Measurements from ENCODE around the gene CD2.

Gene CD2

GRCh38 chr1:116766616-116767469 is 12.6 kb downstream of the CD2 start:
- no peaks in the 10 kb centered on the region for H3K4me1 ChIP-seq
- no peaks in the 10 kb centered on the region for H3K9me3 ChIP-seq
- no peak for TF ChIP-seq CTCF (IDR thresholded peaks at IDR 0.05)
- no peaks in the 10 kb centered on the region for H3K27me3 ChIP-seq
- DNase-seq, result no peak
- intact Hi-C loops (cut with DNase I; ENCODE audit: low total_unique reads), result no loop called here
- no peaks in the 10 kb centered on the region for H3K36me3 ChIP-seq
- no peak overlapping the region for H3K4me3 ChIP-seq
- H3K27ac ChIP-seq, result no peak overlapping the region

GRCh38 chr1:116767782-116768382 is 13.7 kb downstream of the CD2 start:
- H3K27me3 ChIP-seq, result no peaks in the 10 kb centered on the region
- DNase-seq, result no peak
- no peak overlapping the region for H3K27ac ChIP-seq
- H3K4me3 ChIP-seq, result no peak overlapping the region
- intact Hi-C loops (cut with DNase I; ENCODE audit: low total_unique reads), result no loop called here
- TF ChIP-seq CTCF (IDR thresholded peaks at IDR 0.05), result no peak
- H3K36me3 ChIP-seq, result no peaks in the 10 kb centered on the region
- H3K4me1 ChIP-seq, result no peaks in the 10 kb centered on the region
- H3K9me3 ChIP-seq, result no peaks in the 10 kb centered on the region

- DNase-seq, result no peak
- Histone ChIP-seq H3K36me3 (no peaks in the 10 kb centered on the region), H3K27me3 (no peaks in the 10 kb centered on the region), H3K27ac (no peak overlapping the region), H3K9me3 (no peaks in the 10 kb centered on the region), H3K4me1 (no peaks in the 10 kb centered on the region), H3K4me3 (no peak overlapping the region)
- TF ChIP-seq CTCF (IDR thresholded peaks at IDR 0.05), result no peak
- intact Hi-C loops (cut with DNase I; ENCODE audit: low total_unique reads), result no loop called here
Observed at GRCh38 chr1:116768416-116769103, 14.3 kb downstream of the CD2 start.

GRCh38 chr1:116769104-116769452 is 14.8 kb downstream of the CD2 start:
- Histone ChIP-seq H3K4me3 (no peak overlapping the region), H3K36me3 (no peaks in the 10 kb centered on the region), H3K4me1 (no peaks in the 10 kb centered on the region), H3K27me3 (no peaks in the 10 kb centered on the region), H3K9me3 (no peaks in the 10 kb centered on the region), H3K27ac (no peak overlapping the region)
- no peak for DNase-seq
- TF ChIP-seq CTCF (IDR thresholded peaks at IDR 0.05), result no peak
- intact Hi-C loops (cut with DNase I; ENCODE audit: low total_unique reads), result no loop called here

- TF ChIP-seq CTCF (IDR thresholded peaks at IDR 0.05), result no peak
- Histone ChIP-seq H3K36me3 (no peaks in the 10 kb centered on the region), H3K4me1 (no peaks in the 10 kb centered on the region), H3K27me3 (no peaks in the 10 kb centered on the region), H3K27ac (no peak overlapping the region), H3K4me3 (no peak overlapping the region), H3K9me3 (no peaks in the 10 kb centered on the region)
- intact Hi-C loops (cut with DNase I; ENCODE audit: low total_unique reads), result no loop called here
- no peak for DNase-seq
Observed at GRCh38 chr1:116769561-116769977, 15.3 kb downstream of the CD2 start.
